Urothelium cell line (cell line): ENCODE results near the gene NCOA6.
"Not testable (repeated sequence)": the region's sequence is repeated elsewhere in the genome, so short reads cannot be mapped to it uniquely, and the experiment has no call there.

Experiments used
- DNase-seq: peaks from one replicate; pipeline ENCODE4 v3.0.0; 2011; ENCODE audit warnings: low spot score, mixed read lengths
- FAIRE-seq: peaks from 2 replicates; lab custom pipeline; 2011; peaks lifted over from hg19 to GRCh38; lab: Jason Lieb, UNC

Gene NCOA6

GRCh38 chr20:34724172-34724571, 101.3 kb downstream of the NCOA6 start:
- no peak for DNase-seq
- FAIRE-seq: no peak

- DNase-seq, FAIRE-seq: not testable (repeated sequence)
Measured at GRCh38 chr20:34722560-34722959, 102.9 kb downstream of the NCOA6 start.

- no peak for FAIRE-seq
- DNase-seq: no peak
Measured at GRCh38 chr20:34720266-34720665, 105.2 kb downstream of the NCOA6 start.

- FAIRE-seq: not testable (repeated sequence)
Measured at GRCh38 chr20:34719242-34720017, 106.0 kb downstream of the NCOA6 start.

GRCh38 chr20:34717230-34718095, 108.0 kb downstream of the NCOA6 start:
- DNase-seq (no peak), FAIRE-seq (no peak)

More at GRCh38 chr20:34719242-34720017, 106.0 kb downstream of the NCOA6 start:
- not testable (repeated sequence) for DNase-seq

GRCh38 chr20:34716921-34717229, 108.6 kb downstream of the NCOA6 start:
- DNase-seq (no peak), FAIRE-seq (no peak)

GRCh38 chr20:34715384-34715783, 110.1 kb downstream of the NCOA6 start:
- FAIRE-seq (no peak), DNase-seq (no peak)

- not testable (repeated sequence) for DNase-seq, FAIRE-seq
Measured at GRCh38 chr20:34713944-34714515, 111.4 kb downstream of the NCOA6 start.

GRCh38 chr20:34713194-34713943, 112.1 kb downstream of the NCOA6 start:
- FAIRE-seq: peak; percentile 48

GRCh38 chr20:34712525-34713192, 112.8 kb downstream of the NCOA6 start:
- no peak for DNase-seq
- FAIRE-seq: no peak

More at GRCh38 chr20:34713194-34713943, 112.1 kb downstream of the NCOA6 start:
- peak; percentile 68 for DNase-seq

- FAIRE-seq (no peak), DNase-seq (no peak)
Measured at GRCh38 chr20:34711813-34712430, 113.5 kb downstream of the NCOA6 start.

GRCh38 chr20:34710861-34711574, 114.4 kb downstream of the NCOA6 start:
- FAIRE-seq (no peak), DNase-seq (no peak)

GRCh38 chr20:34710568-34710839, 114.9 kb downstream of the NCOA6 start:
- DNase-seq: no peak
- no peak for FAIRE-seq

GRCh38 chr20:34709831-34710567, 115.5 kb downstream of the NCOA6 start:
- DNase-seq: peak; percentile 91

GRCh38 chr20:34709044-34709830, 116.2 kb downstream of the NCOA6 start:
- DNase-seq: peak; percentile 92
- FAIRE-seq: no peak

More at GRCh38 chr20:34709831-34710567, 115.5 kb downstream of the NCOA6 start:
- no peak for FAIRE-seq

- FAIRE-seq (no peak), DNase-seq (peak; percentile 63)
Measured at GRCh38 chr20:34708621-34709043, 116.8 kb downstream of the NCOA6 start.

- DNase-seq: no peak
- FAIRE-seq: no peak
Measured at GRCh38 chr20:34706912-34707784, 118.3 kb downstream of the NCOA6 start.
